Activated CD4-positive, CD25-positive, alpha-beta regulatory T cell treated with anti-CD3 and anti-CD28 coated beads, Interleukin-2, amount 50 U/mL, for 24 hours (primary cell): Measurements from ENCODE around the gene HOXD10.

ENCODE experiments used
- ATAC-seq, 2 donors: fragments of 150-1000 bp; cut with Tn5 transposase; one replicate each; pipeline ENCODE4 v1.10.0; 2021; ENCODE audit warnings: mild to moderate bottlenecking in 1 of 2, moderate library complexity in 1 of 2

Gene HOXD10

GRCh38 chr2:176115883-176116813, at the start of gene HOXD10:
HOXD10 (plus strand) TSS chr2:176116778; CDS start chr2:176116834, 56 bp downstream.
- ATAC-seq = no peak

GRCh38 chr2:176067589-176068418, 48.8 kb upstream of the HOXD10 start:
- ATAC-seq = no peak

DNA sequence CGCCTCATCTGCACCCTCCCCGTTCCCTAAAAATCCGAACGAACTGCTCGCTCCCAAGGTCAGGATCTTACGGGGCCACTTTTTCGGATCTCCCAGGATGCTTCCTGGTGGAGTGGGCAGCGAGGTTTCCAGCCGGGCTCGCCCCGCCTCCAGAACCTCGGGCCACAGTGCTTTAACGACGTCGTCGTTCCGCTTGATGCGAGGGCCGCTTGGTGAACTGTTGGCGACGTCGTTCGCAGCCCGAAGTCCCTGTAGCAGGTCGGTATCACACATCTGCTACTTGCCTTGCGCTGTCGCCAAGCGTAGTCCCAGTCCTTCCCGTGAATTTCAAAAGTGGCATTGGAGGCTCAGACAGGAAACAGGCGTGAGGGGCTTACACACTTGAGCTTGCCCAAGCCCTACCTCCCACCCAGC, 48.2 kb upstream of the HOXD10 start:
- ATAC-seq = no peak

GRCh38 chr2:176071330-176072291, 45.0 kb upstream of the HOXD10 start:
- no peak for ATAC-seq

GRCh38 chr2:176072292-176072669, 44.3 kb upstream of the HOXD10 start:
- no peak for ATAC-seq

DNA sequence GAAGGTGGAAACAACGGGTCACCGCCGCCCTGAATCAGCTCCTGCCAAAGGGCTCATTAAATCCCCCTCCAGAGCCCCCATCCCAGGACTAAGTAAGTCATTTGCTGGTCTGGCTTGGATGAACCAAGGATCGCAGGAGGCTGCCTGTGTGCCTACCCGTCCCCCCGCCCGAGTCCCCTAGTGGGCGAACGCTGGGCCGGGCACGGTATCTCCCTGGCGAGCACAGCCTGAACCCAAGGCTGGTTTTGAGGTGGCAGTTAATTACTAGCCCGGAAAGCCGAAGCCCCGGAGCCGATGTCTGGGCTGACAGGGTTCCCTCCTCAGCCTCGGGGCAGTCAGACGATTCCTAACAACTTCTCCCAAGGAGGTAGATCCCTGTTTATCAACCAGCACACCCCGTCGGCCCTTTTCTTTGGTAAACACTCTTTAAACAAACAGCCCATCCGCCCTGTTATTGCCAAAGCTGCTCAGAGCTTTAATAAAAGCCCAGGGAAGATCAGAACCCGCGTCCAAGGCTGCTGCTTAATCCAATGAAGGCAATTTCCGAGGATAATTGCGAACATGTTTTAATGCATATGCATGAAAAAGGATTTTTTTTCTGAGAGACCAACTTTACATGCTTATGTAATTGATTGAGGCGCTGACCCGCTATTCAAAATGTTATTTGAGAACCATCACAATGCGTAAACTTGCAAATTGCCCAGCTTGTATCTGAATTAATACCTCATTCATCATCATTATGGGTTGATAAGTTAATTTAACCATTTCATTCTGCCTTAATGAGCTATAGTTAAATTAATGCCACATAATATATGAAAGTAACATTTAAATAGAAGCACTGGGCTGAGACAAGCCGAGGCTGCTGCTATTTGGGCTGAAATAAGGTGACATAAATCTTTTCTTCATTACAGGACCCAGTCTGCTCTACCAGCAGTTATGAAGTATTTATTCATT, 43.4 kb upstream of the HOXD10 start:
- no peak for ATAC-seq

DNA sequence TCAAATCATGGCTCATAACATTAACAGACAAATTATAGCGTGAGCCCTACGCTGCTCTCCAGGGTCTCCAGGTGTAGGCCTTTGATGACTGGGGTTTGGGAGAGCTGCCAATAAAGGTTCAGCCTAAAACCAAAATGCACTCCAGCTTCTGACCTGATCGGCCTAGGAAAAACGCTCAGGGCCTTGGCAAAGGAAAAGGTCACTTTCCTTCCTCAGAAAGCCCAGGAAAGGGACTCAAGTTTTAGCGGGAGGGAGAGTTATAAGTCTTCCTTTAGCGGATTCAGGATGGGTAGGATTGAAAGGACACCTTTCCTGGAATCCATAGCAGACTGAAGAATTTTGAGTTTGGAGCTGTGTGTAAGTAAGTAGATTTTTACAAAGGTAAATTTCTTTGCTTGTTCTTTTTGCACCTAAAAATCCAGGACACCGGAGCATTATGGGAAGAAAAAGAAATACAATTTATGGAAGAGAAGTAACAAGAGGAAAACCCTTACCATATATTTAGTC, 41.6 kb upstream of the HOXD10 start:
- no peak for ATAC-seq

GRCh38 chr2:176075481-176075880, 41.1 kb upstream of the HOXD10 start:
- no peak for ATAC-seq

DNA sequence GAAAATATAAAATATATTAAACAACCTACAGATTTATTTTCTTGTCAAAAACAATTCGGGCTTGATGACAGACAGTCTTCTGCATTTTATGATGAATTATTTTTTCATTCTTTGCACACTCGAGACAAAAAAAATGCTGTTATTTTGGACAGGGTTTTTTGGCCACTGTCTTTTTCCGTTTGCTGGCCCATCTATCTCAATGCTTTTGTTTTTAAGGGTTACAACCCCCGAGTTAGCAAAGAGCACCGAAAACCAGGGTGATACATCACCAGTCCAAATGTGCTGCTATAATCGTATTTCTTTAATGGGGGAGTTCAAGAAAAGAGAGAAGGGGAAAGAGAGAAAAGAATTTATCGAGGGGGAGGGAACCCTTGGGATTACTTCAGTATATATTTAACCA, 40.5 kb upstream of the HOXD10 start:
- no peak for ATAC-seq

GRCh38 chr2:176076796-176077195, 39.8 kb upstream of the HOXD10 start:
- ATAC-seq = no peak

DNA sequence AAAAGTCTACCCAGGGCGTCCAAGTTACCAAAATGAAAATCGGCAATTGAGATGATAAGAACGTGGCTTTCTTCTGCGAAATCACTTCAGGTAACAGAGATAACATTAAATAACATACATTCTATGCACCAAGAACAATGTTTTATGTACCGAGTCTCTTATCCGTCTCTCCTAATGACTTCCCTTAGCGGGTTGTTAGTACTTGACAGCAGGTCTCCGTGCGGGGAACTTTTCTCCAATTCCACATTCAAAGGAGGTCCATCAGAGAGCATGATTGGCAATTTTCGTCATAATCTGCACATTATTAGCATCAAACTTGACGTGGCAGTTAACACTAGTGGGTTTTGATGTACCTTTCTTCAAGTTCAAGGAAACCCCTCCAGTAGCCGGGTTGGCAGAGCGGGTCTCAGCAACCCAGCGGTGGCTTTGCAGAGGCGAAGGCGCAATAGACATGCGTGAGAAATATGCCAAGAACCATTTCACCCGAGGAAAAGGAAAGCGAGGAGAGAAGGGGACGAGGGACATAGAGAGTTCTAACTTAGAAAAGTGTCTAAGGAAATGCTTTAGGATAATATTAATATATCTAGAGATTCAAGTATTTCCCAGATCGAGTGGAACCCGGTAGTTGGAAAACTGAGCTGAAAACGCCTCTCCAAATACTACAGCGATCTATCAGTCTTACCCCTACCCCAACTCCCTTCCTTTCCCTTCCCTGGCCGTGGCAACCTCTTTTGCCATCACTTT, 37.9 kb upstream of the HOXD10 start:
- no peak for ATAC-seq

- no peak for ATAC-seq
Measured at GRCh38 chr2:176079285-176079830, 37.2 kb upstream of the HOXD10 start.

- no peak for ATAC-seq
Measured at GRCh38 chr2:176079831-176080539, 36.6 kb upstream of the HOXD10 start.

- no peak for ATAC-seq
Measured at GRCh38 chr2:176080540-176081375, 35.8 kb upstream of the HOXD10 start.

DNA sequence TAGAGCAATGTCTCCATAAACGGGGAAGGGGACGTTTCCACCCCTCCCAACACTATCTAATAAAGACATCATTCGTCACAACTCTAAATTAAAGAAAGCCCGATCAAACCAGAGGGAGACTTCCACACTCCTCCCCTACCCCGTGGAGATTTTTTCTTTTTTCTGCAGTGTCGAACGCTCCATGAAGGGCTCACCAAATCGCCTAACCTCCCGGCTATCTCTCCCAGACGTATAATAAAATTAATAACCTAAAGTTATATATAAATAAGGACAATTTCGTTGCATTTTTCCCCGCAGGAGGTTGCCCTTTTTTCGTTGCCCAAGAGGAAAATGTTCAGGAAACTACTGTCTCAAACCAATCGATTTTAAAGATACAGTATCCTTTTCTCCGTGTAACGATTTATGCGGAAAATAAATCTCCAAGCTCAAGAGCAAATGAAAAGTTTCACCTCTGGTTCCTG, 35.2 kb upstream of the HOXD10 start:
- ATAC-seq = no peak

DNA sequence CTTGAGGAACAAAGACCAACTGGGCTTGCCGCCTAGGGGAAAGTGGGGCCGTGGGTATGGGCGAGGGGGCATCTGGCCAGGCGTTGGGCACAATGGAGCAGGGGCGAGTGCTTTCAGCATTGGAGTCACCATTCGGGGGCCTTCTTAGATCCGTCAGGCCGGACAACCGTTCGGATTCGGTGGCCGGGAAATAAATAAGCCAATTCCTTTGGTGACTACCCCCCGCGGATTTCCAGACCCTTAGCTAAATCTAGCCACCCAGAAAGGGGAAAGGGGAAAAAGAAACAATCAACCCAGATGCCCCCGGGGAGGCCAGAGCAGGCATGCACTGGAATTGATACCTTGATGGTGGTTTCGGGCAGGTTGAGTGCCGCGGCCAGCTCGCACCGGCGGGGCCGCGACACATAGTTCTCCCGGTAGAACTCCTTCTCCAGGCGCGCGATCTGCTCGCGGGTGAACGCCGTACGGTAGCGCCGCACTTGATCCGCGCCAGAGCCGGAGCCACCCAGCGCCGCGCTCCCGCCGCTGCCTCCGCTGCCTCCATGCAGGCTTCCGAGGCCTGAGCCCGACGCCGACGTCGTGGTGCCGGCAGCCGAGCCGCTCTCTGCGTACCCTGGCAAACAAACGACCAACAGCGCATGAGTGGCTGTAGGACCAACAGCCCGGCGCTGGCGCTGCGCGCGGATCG, 34.6 kb upstream of the HOXD10 start:
- ATAC-seq = no peak

GRCh38 chr2:176082525-176082823, 34.1 kb upstream of the HOXD10 start:
- ATAC-seq = no peak
